HepG2 (cell line): ENCODE measurements around the gene RBM23. TPM values are rescaled to one million over a fixed set of nuclear protein-coding genes. Genes with fewer than 3 reads are reported as not detected.

Experiments used
- BCLAF1 ChIP-seq: fragments of 450-650 bp; IDR thresholded peaks from 2 replicates; pipeline ENCODE4 v1.6.1; 2017; ENCODE audit warnings: mild to moderate bottlenecking
- CCDC6 ChIP-seq: sonication (generic); formaldehyde crosslinking; IDR thresholded peaks from 2 replicates; pipeline ENCODE4 v1.8.1; 2022; ENCODE audit warnings: mild to moderate bottlenecking, missing genetic modification reagents, moderate library complexity
- CEBPG ChIP-seq: IDR thresholded peaks from 2 replicates; pipeline ENCODE4 v1.6.1; 2016
- CREM ChIP-seq, 2 experiments: sonication (generic) in 1 of 2; formaldehyde crosslinking in 1 of 2; IDR thresholded peaks; 2 replicates each; pipeline versions ENCODE4 v1.4.0 to v1.6.1; 2016 to 2020; ENCODE audit warnings: antibody characterized with exemption in 1 of 2, mild to moderate bottlenecking in 1 of 2, missing genetic modification reagents in 1 of 2
- HBP1 ChIP-seq: IDR thresholded peaks from 2 replicates; pipeline ENCODE4 v1.6.1; 2016; ENCODE audit warnings: low read depth, control low read depth
- NCOA2 ChIP-seq: sonication (generic); formaldehyde crosslinking; IDR thresholded peaks from 2 replicates; pipeline ENCODE4 v1.8.0; 2022; ENCODE audit warnings: inconsistent platforms
- NRL ChIP-seq: sonication (generic); formaldehyde crosslinking; IDR thresholded peaks from 2 replicates; pipeline ENCODE4 v1.5.0; 2020; ENCODE audit warnings: missing genetic modification reagents, mild to moderate bottlenecking, moderate library complexity, borderline replicate concordance
- PAF1 ChIP-seq: IDR thresholded peaks from 2 replicates; pipeline ENCODE4 v1.6.1; 2016; ENCODE audit warnings: missing genetic modification reagents, missing compliant biosample characterization
- RFXAP ChIP-seq: sonication (generic); formaldehyde crosslinking; IDR thresholded peaks from 2 replicates; pipeline ENCODE4 v1.4.0; 2020; ENCODE audit warnings: missing genetic modification reagents, borderline replicate concordance
- SAP130 ChIP-seq: IDR thresholded peaks from 2 replicates; pipeline ENCODE4 v1.6.1; 2016; ENCODE audit warnings: low read depth
- TEAD2 ChIP-seq: sonication (generic); formaldehyde crosslinking; IDR thresholded peaks from 2 replicates; pipeline ENCODE4 v1.9.0; 2021; ENCODE audit warnings: missing genetic modification reagents
- THRA ChIP-seq: sonication (generic); formaldehyde crosslinking; IDR thresholded peaks from 2 replicates; pipeline ENCODE4 v1.4.0; 2020; ENCODE audit warnings: missing genetic modification reagents, borderline replicate concordance
- ZC3H4 ChIP-seq: sonication (generic); formaldehyde crosslinking; IDR thresholded peaks from 2 replicates; pipeline ENCODE4 v1.4.0; 2020; ENCODE audit warnings: missing genetic modification reagents, borderline replicate concordance
- ZNF24 ChIP-seq: fragments of 450-650 bp; IDR thresholded peaks from 2 replicates; pipeline ENCODE4 v1.6.1; 2017; ENCODE audit warnings: antibody characterized with exemption, mild to moderate bottlenecking
- ZNF264 ChIP-seq: sonication (generic); formaldehyde crosslinking; IDR thresholded peaks from 2 replicates; pipeline ENCODE4 v1.4.0; 2020; ENCODE audit warnings: missing genetic modification reagents
- ZNF354B ChIP-seq: sonication (generic); formaldehyde crosslinking; IDR thresholded peaks from 2 replicates; pipeline ENCODE4 v1.8.0; 2022; ENCODE audit warnings: mild to moderate bottlenecking, missing genetic modification reagents
- ZNF543 ChIP-seq: sonication (generic); formaldehyde crosslinking; IDR thresholded peaks from 2 replicates; pipeline ENCODE4 v1.4.0; 2020; ENCODE audit warnings: mild to moderate bottlenecking, missing genetic modification reagents
- ZNF556 ChIP-seq: sonication (generic); formaldehyde crosslinking; IDR thresholded peaks from 2 replicates; pipeline ENCODE4 v1.4.0; 2020; ENCODE audit warnings: mild to moderate bottlenecking, missing genetic modification reagents, borderline replicate concordance
- ZNF660 ChIP-seq: sonication (generic); formaldehyde crosslinking; IDR thresholded peaks from 2 replicates; pipeline ENCODE4 v1.5.1; 2020; ENCODE audit warnings: mild to moderate bottlenecking, low read depth, missing genetic modification reagents, borderline replicate concordance
- ZNF720 ChIP-seq: sonication (generic); formaldehyde crosslinking; IDR thresholded peaks from 2 replicates; pipeline ENCODE4 v1.4.0; 2020; ENCODE audit warnings: missing genetic modification reagents
- ZNF747 ChIP-seq: sonication (generic); formaldehyde crosslinking; IDR thresholded peaks from 2 replicates; pipeline ENCODE4 v1.8.1; 2023; ENCODE audit warnings: missing genetic modification reagents, mild to moderate bottlenecking, borderline replicate concordance
- ZSCAN12 ChIP-seq: sonication (generic); formaldehyde crosslinking; IDR thresholded peaks from 2 replicates; pipeline ENCODE4 v1.9.0; 2021; ENCODE audit warnings: mild to moderate bottlenecking, missing genetic modification reagents
- ZSCAN5A ChIP-seq: sonication (generic); formaldehyde crosslinking; IDR thresholded peaks from 2 replicates; pipeline ENCODE4 v1.8.0; 2022; ENCODE audit warnings: mild to moderate bottlenecking, missing genetic modification reagents, borderline replicate concordance
- polyA plus RNA-seq, 8 experiments: library from polyadenylated mRNA; depleted of rRNA in 3 of 8; stranded (reverse) in 7 of 8; unstranded in 1 of 8; fragments of >200 nt; fragmentation: Illumina TruSeq in 4 of 8; extraction: Trizol in 4 of 8; gene quantifications; 2 replicates each; pipeline versions ENCODE4 v1.2.1 to v1.2.3, GENCODE V29; 2011 to 2016; ENCODE audit warnings: low read depth in 4 of 8, missing spikeins in 1 of 8, mixed read lengths in 1 of 8; ENCODE audit not compliant: insufficient read depth in 1 of 8
- total RNA-seq, 5 experiments: library from RNA; depleted of rRNA; stranded (reverse); fragments of >200 nt; fragmentation: Illumina TruSeq; extraction: Trizol; gene quantifications; 2 replicates each; pipeline ENCODE4 v1.2.3, GENCODE V29; 2016; ENCODE audit warnings: low read depth in 1 of 5

RBM23 gene
- total and polyA plus RNA-seq, 2 of the 13 experiments (the other 11 are each of a cell fraction or from before 2014, with no cell fraction given): 1.5 to 2.1 TPM

DNA sequence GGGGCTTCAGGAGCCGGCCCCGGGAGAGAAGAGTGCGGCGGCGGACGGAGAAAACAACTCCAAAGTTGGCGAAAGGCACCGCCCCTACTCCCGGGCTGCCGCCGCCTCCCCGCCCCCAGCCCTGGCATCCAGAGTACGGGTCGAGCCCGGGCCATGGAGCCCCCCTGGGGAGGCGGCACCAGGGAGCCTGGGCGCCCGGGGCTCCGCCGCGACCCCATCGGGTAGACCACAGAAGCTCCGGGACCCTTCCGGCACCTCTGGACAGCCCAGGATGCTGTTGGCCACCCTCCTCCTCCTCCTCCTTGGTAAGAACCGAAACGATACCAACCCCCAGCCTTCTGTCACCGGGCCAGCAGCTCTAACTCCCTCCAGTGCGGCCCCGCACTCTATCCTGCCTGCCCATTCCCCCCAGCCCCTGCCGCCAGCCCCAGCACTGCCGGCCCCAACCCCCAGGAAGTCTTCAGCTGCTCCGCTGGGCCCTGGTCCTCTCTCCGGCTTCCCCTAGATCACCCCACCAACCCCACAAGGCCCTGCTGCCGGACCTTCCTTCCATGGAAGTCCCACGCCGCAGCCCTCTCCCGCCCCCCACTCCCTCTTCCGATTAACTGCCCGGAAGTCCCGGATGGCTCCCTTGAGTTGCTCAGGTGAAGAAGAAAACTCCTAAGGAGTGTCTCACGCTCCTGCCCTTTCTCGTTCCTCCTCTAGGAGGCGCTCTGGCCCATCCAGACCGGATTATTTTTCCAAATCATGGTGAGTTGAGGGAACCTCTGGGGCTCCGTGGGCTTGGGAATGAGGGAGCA, 46.7 kb downstream of the RBM23 start (continued):
- TF ChIP-seq HBP1 (no peak), NCOA2 (CRISPR knock-in tag) (no peak; the same call in 1 of the 2 replicates), ZNF660 (CRISPR knock-in tag) (no peak), ZNF720 (CRISPR knock-in tag) (no peak), THRA (peak; percentile 64; the same call in 1 of the 2 replicates), ZC3H4 (CRISPR knock-in tag) (no peak; the same call in 1 of the 2 replicates), SAP130 (peak; percentile 80), ZSCAN5A (CRISPR knock-in tag) (no peak), CREM (IDR thresholded peaks at IDR 0.05) (no peak), CREM (CRISPR knock-in tag; IDR thresholded peaks at IDR 0.05) (no peak), ZNF354B (CRISPR knock-in tag) (peak; percentile 9; the same call in 1 of the 2 replicates), CCDC6 (CRISPR knock-in tag) (no peak; the same call in none of the 2 replicates), CEBPG (CRISPR knock-in tag) (peak; percentile 42; the same call in 1 of the 2 replicates), ZNF556 (CRISPR knock-in tag) (no peak; the same call in 1 of the 2 replicates), PAF1 (CRISPR knock-in tag) (no peak), ZNF264 (CRISPR knock-in tag) (peak; percentile 73; the same call in 1 of the 2 replicates), NRL (CRISPR knock-in tag) (no peak; the same call in 1 of the 2 replicates), TEAD2 (CRISPR knock-in tag) (0 out of 2 replicates have a peak, but pooled peaks have one; percentile 10), ZNF543 (peak; percentile 17; the same call in 1 of the 2 replicates), ZSCAN12 (CRISPR knock-in tag) (0 out of 2 replicates have a peak, but pooled peaks have one; percentile 45), BCLAF1 (no peak), ZNF747 (no peak; the same call in 1 of the 2 replicates), ZNF24 (0 out of 2 replicates have a peak, but pooled peaks have one; percentile 13), RFXAP (CRISPR knock-in tag) (no peak; the same call in 1 of the 2 replicates)
